Gastrocnemius medialis (tissue), 4 donors: ENCODE measurements around the gene PXK.
A peak's percentile ranks its signal among the peaks of the same experiment; 100 is the strongest.

Experiments
- POLR2A ChIP-seq, 2 donors: fragments of 450-650 bp; IDR thresholded peaks; one replicate each; pipeline ENCODE4 v1.6.1; 2017; ENCODE audit warnings: antibody characterized with exemption in 2 of 2, mild to moderate bottlenecking in 2 of 2, moderate library complexity in 2 of 2
- TF ChIP-seq, protein P1 (sequence below), 5 experiments: fragments of 450-650 bp in 3 of 5; fragments of 200-600 bp in 2 of 5; sonication (generic) in 2 of 5; IDR thresholded peaks in 4 of 5; conservative IDR thresholded peaks in 1 of 5; 1 replicate in 4 of 5; 2 replicates in 1 of 5; pipeline ENCODE4 v1.5.1; 2016 to 2019; ENCODE audit warnings: antibody characterized with exemption in 5 of 5, mild to moderate bottlenecking in 3 of 5, moderate library complexity in 3 of 5

DNA sequence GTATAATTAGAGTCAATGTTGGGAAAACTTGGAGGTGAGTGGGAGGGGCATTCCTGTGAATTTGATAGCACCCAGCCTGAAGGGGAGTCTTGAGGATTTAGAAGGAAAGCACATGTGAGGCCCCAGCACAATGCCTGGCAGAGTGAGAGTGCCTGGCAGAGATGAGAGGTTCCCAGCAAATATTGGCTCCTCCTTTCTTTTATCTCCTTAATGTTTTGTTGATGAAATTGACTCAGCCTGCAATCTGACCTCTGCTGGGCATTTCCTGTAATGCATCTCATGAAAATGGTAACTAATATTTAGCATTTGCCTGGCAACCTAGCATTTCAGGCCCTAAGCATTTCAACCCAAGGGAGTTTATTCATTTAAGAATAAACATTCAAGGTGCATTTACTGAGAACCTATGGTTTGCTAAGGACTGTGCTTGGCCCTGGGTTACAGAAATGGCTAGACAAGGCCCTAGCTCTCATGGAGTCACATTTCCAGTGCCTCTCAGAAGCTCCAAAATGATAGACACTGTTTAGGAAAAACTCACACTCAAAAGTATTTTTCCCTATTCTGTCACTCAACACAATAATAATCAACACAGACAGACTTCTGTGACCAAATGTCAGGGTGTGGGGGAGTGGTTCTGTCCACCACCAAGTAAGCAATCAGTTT, 82.0 kb downstream of the PXK start:
- TF ChIP-seq POLR2A (IDR thresholded peaks at IDR 0.05), result no peak
- TF ChIP-seq, protein P1, sequence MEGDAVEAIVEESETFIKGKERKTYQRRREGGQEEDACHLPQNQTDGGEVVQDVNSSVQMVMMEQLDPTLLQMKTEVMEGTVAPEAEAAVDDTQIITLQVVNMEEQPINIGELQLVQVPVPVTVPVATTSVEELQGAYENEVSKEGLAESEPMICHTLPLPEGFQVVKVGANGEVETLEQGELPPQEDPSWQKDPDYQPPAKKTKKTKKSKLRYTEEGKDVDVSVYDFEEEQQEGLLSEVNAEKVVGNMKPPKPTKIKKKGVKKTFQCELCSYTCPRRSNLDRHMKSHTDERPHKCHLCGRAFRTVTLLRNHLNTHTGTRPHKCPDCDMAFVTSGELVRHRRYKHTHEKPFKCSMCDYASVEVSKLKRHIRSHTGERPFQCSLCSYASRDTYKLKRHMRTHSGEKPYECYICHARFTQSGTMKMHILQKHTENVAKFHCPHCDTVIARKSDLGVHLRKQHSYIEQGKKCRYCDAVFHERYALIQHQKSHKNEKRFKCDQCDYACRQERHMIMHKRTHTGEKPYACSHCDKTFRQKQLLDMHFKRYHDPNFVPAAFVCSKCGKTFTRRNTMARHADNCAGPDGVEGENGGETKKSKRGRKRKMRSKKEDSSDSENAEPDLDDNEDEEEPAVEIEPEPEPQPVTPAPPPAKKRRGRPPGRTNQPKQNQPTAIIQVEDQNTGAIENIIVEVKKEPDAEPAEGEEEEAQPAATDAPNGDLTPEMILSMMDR (IDR thresholded peaks at IDR 0.05 in 4 of 5, conservative IDR thresholded peaks at IDR 0.05 in 1 of 5), result peak; percentile 73 to 82 (median 82)
